Dermis blood vessel endothelial cell (primary cell): ENCODE measurements around the gene WNT4. TPM values are rescaled to one million over a fixed set of nuclear protein-coding genes. Genes with fewer than 3 reads are reported as not detected.

Experiments
- total RNA-seq: library from RNA; depleted of rRNA; stranded (reverse); fragments of >200 nt; gene quantifications from 2 replicates; pipeline ENCODE4 v1.2.3, GENCODE V29; 2014

The WNT4 gene
- total RNA-seq, 1 donor from 2014 or later = under 0.01 TPM

Other genes starting within 250 kb of the WNT4 start
- gene HSPG2, start 205.8 kb downstream of the WNT4 start, total RNA-seq = 1,406 and 1,997 TPM in 2 replicates
- gene CELA3B, start 166.1 kb downstream of the WNT4 start, total RNA-seq = not detected in 2 replicates
- not detected in 2 replicates for gene CELA3A, start 141.4 kb downstream of the WNT4 start, total RNA-seq
- gene CDC42, start 90.4 kb downstream of the WNT4 start, total RNA-seq = 483 and 772 TPM in 2 replicates